D341Med (cell line): ENCODE data around the gene MED1.

Experiments used
- DNase-seq: peaks from one replicate; pipeline ENCODE4 v3.0.0; 2012; ENCODE audit warnings: low spot score

MED1 gene

GRCh38 chr17:39364236-39365025, 86.6 kb downstream of the MED1 start:
- no peak for DNase-seq

- no peak for DNase-seq
Observed at GRCh38 chr17:39361064-39361463, 90.0 kb downstream of the MED1 start.

GRCh38 chr17:39360537-39360936, 90.5 kb downstream of the MED1 start:
- DNase-seq, result no peak

DNA sequence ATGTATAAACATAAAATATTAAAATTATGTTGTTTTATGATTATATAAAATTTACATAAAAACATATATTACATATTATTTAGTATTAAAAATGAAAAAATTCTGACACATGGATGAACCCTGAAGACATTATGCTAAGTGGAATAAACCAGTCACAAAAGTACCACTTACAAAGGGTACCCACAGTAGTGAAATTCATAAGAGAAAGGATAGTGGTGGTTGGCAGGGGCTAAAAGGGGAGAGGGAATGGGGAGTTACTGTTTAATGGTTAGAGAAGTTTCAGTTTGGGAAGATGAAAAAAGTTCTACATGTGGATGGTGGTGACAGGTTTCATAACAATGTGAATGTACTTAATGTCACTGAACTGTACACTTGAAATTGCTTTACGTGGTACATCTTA, 91.1 kb downstream of the MED1 start:
- no peak for DNase-seq

DNA sequence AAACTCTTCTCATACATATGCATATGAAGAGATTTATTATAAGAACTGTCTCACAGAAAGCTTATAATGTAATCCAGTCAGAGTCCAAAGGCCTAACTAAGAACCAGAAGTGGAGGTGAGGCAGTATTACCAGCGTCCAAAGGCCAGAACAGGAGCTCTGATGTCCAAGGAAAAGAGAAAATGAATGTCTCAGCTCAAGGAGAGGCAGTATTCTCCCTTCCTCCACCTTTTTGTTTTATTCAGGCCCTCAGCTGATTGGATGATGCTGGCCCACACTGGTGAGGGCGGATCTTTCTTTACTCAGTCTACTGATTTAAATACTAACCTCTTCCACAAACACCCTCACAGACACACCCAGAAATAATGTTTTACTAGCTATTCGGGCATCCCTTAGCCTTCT, 93.1 kb downstream of the MED1 start:
- no peak for DNase-seq

DNA sequence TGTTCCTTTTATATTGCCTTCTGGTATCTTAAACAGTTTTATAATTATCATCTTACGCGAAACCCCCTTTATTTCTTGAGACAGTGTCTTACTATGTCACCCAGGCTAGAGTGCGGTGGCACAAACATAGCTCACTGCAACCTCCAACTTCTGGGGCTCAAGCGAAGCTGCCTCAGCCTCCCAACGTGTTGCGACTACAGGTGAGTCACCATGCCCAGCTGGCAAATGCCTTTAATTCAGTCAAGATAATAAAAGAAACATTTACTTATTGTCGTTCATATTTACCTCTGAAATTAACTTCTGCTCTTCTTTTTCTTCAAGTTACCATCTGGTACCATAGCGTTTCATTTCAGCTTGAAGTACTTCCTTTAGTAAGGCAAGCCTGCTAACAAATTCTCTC, 93.6 kb downstream of the MED1 start:
- DNase-seq, result no peak
